Measurements from ENCODE around the gene TENT5C. TPM values are rescaled to one million over a fixed set of nuclear protein-coding genes. Genes with fewer than 3 reads are reported as not detected.

TENT5C gene
- total RNA-seq, 1 donor from 2014 or later, result not detected

DNA sequence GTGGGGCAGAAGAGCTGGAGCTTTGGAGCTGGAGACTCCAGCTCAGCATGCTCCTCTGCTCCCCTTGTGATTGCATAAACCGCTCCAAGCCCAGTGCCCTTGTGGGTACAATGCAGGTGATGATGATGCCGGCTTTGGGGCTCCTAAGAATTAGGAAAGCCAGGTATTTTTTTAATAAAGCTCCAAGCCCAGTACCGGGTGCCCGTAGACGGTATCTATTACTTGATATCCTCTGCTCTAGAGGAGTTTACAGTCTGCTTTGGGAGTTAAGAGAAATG is 27.2 kb downstream of the TENT5C start:
- DNase-seq (ENCODE audit: low read depth), result no peak

DNA sequence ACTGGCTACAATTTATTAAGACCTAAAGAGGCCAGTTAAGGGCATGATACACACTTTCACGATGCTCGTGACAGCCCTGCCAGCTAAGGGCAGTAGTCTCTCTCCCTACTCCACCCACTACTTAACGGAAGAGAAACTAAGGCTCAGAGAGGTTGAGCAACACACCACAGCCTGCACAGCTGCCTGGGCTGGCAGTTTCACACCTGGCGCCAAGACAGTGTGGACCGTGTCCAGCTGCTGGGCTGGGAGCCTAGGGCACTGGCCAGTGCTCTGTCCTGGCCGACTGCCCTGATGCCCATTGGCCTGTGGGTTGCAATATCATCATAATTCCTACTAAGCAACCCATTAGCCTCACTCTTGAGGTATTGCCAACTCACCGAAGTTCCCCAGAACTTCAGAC is 27.6 kb downstream of the TENT5C start:
- DNase-seq (ENCODE audit: low read depth), result no peak

DNA sequence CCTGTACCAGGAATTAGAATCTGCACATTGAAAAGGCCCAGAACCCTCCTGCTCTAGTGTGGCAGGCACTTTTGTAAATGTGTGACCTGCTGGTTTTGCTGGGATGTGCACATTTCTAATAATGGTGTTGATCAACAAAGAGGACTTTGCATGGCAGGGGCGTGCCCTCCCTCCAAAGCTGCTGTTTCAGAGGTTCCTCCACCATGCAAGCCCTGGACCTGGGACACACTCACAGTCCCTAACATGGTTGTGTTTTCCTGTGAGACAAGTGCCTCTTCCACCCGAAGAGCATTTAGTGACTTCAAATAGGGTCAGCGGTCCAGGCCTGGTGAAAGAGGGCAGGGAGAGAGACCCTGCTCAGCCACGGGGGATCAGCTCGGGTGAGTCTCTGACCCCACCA is 28.1 kb downstream of the TENT5C start:
- no peak for DNase-seq (ENCODE audit: low read depth)

DNA sequence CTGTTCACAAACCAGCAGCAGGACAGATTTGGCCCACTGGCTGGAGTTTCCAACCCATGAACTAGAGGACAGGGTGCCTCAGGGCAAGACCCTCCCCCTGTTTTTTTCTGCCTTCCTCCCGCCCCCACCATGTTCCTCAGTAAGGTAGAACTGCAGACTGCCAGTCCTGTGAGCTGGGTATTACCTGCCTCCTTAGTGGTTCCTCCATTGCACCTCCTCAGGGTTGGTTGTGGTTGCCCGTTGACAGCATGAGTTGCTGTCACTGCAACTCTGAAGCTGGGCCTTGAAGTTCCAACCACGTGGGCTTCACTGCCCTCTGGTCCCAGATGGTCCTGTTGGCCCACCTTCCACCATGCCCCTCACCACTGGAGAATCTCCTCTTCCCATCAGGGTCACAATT is 28.8 kb downstream of the TENT5C start:
- DNase-seq (ENCODE audit: low read depth), result no peak

DNA sequence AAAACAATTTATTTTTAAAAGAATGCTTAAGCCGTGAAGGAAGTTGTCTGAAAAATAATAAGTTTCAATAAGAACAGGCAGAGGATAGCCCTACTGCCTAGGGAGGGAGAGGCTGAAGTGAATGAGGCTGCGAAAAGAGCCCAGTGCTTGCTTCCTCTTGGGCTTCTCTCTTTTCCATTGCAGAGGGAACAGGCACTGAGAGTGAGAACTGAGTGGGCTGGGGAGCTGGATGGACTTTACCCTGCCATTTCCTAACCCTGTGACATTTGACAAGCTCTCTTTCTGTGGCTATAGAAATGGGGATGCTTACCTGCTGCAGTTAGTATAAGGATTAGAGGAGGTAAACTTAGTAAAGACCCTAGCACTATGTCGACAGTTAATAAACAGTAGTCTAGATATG is 30.0 kb downstream of the TENT5C start:
- no peak for DNase-seq (ENCODE audit: low read depth)

DNA sequence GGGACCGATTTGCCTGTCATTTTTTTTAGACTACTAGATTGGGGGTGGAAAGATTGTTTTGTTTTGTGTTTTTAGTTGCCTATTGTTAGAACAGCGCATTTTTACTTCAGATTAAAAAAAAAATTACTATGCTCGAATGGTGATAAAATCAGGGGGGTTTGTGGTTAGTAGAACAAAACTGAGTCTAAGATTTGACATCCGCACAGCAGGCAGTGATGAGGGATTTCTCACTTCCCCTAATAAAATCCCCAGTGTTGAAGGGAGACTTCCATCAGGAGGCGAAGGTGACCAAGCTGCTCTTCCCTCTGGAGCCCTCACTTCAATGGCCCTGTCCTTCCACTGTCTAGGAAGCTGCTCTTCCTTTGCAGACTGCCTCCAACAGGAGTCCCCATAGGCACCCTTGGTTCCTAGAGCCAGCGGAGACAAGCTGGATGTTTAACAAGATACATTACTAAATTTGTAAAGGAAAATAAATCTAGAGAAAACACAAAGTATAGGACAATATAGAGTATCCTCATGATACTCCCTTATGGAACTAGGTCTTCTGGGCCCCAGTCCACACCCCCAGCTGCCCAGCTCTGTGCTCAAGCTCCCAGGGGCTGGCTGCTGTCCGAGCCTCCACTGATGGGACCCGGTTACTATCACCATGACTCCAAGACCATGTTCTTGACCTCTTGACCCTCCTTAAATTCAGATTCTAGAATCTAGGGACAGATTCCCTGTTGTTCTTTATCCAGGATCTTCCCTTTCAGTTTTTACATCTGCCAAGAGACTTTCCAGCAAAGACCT is 31.0 kb downstream of the TENT5C start:
- DNase-seq (ENCODE audit: low read depth), result no peak

DNA sequence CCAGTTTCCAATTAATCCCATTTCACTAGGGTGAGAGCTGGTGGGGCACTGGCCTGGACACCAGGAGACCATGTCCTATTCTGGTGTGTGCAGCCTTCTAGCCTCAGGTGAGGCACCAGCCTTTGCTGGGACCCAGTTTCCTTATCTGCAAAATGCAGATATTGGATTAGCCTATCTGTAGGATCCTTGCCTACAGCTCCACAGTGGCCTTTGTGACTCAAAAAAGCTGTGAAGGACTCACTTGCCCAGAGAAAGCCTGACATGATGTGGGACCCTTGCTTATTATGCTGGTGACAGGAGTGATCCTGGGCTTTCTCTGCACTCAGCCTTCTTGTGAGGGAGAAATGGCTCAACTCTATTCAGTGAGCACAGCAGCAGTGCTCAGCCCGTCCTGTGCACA is 32.3 kb downstream of the TENT5C start:
- DNase-seq (ENCODE audit: low read depth), result no peak

DNA sequence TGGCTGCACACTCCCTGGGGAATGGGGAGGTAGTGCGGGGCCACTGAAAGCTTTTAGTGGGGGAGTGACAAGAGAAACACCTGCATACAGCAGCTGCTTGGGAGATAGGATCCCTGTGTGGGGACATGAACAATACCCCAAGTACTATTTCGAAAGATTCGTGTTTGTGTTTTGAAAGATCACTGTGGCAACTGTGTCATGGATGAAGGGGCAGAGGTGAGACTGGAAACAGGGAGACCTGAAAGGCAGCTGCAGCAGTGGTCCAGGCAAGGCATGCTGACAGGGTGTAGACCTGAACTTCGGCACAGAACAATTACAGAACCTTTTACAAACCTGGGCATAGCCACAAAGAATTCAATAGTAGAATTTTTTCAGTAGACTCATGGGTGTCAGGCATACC is 32.9 kb downstream of the TENT5C start:
- DNase-seq (ENCODE audit: low read depth), result no peak

DNA sequence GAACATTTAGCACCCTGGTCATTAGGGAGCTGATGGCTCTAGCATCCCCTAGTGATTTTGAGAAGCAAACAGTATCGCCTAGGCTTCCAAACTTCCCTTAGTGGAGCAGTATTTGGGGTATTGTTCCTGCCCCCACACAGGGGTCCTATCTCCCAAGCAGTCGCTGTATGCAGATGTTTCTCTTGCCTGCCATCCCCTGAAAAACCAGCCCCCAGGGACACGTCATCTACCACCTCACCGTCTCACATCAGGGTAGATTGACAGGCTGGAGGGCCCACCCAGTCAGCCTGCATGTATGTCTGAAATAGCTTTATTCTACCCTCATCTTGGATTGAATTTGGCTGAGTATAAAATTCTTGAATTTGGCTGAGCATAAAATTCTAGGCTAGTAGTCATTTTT is 33.9 kb downstream of the TENT5C start:
- no peak for DNase-seq (ENCODE audit: low read depth)

DNA sequence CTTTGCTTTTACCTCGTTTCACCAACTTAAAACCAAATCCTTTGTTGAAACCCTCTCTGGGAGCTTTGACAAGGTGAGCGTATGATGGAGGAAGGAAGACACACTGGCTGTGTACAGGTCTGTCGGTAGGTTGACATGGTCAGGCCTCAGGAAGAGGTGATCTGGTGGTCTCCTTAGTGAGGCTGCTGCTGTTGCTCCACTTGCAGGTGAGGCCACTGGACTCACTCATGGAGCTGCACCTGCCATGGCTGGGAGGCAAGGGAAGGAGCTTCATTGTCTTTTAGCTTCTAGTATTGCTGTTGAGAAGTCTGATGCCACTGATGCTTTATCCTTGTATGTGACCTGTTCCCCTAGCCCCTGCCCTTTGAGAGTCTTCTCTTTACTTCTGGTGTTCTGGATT is 35.7 kb downstream of the TENT5C start:
- no peak for DNase-seq (ENCODE audit: low read depth)

DNA sequence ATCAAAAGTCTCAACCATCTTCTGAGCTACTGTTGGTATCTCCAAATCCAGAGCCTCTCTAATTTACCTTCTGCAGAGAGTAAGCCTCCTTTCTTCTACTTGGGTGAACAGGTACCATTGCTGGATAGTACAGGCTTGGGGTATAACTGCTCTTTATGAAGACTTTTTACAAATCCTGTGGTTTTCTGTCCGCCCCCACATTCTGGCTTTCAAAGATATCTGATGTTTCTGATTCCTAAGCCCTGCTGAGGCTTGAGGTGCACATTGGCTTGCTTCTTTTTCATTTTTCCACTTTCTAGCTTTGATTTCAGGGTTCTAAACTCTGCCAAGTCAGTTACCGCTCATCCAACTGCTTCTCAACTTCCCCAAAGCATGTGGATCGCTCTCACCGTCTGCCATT is 37.1 kb downstream of the TENT5C start:
- no peak for DNase-seq (ENCODE audit: low read depth)

DNA sequence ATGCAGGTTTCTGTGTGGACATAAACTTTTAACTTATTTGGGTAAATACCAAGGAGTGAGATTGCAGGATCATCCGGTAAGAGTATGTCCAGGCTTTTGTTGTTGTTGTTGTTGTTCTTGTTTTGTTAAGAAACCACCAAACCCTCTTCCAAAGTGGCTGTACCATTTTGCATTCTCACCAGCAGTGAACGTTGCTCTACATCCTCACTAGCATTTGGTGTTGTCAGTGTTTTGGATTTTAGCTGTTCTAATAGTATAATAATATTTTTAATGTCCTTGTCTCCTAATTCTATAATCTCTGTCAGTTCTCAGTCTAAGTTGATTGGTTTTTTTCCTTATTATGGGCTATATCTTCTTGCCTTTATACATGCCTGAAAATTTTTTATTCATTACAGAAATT is 37.8 kb downstream of the TENT5C start:
- no peak for DNase-seq (ENCODE audit: low read depth)

DNA sequence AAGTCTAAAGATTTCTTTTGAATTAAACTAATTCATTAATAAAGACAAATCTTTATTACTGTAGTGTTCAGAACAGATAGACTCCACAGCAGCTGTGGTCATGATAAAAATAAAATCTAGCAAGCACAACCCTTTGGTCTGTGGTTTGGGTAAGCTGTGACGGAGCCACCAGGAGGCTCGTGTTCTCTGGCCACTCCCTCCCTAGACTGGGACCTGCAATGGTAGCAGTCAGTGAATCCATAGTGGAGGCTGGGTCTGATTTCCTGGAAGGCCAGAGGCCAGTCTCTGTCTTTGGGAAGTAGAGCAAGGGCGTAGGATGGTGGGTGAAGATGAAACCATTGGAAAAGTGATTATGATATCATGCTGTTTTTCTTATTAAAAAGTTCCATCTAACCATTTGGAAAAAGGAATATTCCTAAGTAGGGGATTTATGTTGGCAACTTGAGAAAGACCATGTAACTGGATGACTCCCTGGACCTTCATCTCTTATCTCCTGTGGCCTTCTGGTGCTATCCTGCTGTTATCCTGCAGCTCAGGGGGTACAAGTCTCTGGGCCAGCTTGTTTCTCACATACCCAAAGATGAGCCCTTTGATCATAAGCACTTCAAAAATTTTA is 39.0 kb downstream of the TENT5C start:
- peak; percentile 85 for DNase-seq (ENCODE audit: low read depth)

DNA sequence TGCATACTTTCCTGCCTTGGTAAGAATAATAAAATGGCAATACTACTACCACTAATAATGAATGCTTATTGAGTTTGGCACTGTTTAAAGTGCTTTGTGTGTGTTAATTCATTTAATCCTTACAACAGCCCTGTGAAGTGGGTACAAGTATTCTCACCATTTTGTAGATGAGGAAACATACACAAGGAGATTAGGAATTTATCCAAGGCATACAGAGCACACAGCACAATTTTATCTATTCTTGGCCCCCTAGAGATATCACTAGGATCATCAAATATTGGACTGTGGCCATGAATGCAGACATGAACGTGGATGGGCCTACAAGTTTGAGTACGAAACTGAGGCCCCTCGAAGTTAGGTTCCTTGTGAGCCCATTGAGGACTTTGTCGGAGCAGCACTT is 39.5 kb downstream of the TENT5C start:
- no peak for DNase-seq (ENCODE audit: low read depth)

DNA sequence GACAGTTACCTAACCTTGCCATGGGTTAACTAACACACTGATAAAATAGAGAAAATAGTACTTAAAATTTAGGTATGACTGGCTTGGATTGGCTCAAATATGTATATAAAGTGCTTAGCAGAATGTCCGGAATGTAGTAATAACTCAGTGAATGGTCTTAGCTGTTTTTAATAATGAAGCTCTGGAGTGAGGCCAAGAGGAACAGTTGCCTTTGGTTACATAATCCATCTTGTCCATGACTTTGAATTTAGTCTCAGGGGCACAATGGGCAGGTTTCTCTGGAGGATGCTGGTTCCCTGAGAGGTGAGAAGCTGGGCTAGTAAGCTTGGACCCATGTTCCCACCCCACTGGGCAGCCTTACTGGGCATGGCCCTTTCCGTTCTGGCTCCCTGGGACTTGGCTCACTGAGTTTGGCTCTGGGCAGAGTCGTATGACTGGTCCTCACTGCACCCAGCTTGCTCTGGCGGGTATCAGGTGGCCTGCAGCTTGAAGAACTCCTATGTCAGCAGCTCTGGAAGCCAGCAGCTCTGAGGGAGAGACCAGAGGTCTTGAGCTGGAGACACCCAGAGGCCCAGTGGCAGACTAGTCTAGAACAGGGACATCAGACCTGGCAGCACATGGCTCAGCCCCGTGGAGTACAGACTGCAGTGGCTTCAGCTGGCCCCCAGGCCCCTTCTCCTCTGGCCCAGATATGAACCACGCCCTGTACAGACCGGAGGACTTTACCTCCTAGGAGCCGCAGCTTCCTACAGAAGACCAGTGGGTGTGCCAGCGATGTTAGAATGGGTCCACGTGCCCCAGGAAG is 40.4 kb downstream of the TENT5C start:
- DNase-seq (ENCODE audit: low read depth), result peak; percentile 38

DNA sequence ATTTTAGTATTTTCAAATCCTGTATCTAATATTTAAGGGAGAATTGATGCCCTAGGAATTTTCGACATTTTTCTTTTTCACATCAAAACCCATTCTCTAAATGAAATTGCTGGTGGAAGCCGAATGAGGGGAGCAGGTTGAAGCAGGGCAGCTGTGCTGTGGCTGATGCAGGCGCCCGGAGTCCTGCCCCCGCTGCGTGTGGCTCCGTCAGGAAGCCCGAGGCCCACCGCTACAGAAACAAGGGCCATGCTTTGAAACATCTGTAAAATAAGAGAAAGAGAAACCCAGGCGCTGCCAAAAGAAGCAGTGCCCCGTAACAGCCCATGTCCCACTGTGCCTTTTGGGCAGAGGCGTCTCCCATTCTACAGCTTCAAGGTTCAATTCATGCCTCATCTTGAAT is 41.1 kb downstream of the TENT5C start:
- no peak for DNase-seq (ENCODE audit: low read depth)

DNA sequence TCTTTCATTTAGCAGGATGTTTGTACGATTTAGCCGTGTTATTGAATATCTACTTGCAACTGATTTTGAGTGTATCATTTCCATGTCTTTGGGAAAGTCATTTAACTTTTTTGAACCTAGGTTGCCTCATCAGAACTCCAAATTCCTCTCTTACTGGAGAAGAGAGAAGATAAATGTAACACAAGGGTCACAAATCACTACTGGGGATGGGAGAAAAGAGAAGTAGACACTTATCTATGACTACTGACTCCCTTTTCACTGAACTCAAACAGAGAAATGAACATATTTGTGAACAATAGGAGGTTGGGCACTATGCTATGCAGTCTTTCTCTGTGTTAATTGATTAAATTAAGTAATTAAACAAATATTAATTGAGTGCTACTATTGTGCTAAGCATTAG is 42.2 kb downstream of the TENT5C start:
- DNase-seq (ENCODE audit: low read depth), result no peak

DNA sequence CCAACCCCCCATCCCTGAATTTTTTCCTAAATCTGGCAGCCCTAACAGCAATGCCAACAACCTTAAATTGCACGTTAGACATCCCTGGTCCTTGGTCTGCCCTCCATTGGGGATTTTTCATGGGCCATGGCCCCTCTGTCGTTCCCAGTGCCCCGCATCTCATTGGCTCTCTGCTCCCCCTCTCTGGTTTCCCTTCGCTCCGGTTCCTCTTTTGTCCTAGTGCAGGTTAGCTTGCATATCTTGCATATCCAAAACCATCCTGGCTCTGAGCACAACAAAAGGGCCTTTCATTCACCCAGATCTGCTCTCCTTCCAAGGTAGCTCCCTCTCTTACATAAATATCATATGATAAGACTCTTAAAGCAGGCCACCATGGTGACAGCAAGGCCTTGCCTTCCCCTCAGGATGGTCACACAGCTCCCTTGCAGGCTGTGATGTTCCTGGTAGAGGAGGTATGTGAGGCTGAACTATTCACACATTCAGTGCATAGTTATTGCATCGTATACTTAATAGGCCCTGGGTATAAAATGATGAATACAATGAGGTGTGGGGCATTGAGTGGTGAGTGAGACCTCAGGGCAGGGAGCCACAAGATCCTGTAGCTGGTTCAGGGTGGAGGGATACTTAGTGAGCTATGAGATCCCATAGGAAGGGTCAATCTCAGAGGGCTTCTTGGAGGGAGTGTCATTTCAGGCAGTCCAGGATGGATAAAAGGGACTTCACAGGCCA is 45.2 kb downstream of the TENT5C start:
- no peak for DNase-seq (ENCODE audit: low read depth)

DNA sequence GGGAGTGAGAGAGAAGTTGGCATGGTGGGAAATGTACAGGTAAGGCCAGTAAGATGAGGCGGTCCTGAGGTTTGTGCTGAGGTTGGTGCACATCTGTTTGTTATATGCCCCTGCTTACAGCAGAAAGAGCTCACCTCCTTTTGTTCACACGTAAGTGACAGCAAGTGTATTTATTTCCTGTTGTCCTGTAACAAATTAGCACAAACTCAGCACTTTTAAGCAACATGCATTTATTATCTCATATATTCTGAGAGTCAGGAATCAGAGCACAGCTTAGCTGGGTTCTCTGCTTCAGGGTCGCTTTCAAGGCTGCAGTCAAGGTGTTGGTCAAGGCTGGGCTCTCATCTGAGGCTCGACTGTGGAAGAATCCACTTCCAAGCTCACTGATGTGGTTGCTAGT is 45.8 kb downstream of the TENT5C start:
- DNase-seq (ENCODE audit: low read depth), result no peak

DNA sequence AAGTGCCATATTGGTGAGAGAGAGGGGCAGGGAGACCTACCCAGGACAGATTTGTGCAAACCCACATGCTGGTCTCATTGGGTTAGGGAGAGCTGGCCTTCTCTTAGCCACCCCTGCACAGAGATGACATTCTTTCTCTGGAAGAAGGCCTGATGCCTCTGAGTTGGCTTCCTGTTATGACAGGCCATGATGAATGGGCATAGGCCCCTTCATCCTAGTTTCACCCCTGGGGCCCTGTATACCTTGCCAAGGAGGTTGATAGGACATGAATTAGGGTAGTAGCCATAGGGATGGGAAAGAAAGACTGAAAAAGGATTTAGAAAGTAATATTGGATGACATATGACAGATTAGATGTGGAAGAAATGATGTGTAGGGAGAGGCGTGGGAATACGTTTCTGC is 46.6 kb downstream of the TENT5C start:
- DNase-seq (ENCODE audit: low read depth), result no peak

DNA sequence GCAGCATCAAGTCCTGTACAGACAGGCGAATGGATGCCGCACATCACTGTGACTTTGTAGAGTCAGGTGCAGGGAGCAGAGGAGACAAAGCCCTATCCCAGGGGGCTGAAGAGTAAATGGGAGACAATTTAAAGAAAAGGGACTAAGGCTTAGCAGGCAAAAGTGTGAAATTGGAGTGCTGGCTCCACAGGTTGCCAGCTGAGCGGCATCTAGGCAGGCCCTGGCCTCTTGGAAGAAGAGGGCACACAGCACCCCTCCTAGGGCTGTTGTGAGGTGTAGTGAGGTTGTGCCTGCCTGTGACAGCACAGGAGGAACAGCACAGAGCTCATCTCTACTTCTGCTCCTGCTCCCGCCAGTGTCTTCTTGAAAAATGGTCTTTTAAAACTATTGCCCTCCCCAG is 47.3 kb downstream of the TENT5C start:
- DNase-seq (ENCODE audit: low read depth), result no peak

Measured in myocyte (in vitro differentiated cells).